ENCODE data around the gene ATP6V0E1.

Gene ATP6V0E1

DNA sequence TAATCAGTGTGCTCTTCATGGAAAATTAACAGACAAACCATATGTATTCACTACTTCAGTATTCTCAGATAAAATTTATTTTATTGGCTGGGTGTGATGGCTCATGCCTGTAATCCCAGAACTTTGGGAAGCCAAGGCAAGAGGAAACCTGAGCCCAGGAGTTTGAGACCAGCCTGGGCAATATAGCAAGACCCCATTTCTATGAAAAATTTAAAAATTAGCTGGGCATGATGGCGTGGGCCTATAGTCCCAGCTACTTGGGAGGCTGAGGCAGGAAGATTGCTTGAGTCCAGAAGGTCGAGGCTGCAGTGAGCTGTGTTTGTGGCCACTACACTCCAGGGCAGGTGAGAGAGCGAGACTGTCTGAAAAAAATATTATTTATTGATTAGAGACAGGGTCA lies 49.2 kb downstream of the ATP6V0E1 start:
- TF ChIP-seq, protein P1, sequence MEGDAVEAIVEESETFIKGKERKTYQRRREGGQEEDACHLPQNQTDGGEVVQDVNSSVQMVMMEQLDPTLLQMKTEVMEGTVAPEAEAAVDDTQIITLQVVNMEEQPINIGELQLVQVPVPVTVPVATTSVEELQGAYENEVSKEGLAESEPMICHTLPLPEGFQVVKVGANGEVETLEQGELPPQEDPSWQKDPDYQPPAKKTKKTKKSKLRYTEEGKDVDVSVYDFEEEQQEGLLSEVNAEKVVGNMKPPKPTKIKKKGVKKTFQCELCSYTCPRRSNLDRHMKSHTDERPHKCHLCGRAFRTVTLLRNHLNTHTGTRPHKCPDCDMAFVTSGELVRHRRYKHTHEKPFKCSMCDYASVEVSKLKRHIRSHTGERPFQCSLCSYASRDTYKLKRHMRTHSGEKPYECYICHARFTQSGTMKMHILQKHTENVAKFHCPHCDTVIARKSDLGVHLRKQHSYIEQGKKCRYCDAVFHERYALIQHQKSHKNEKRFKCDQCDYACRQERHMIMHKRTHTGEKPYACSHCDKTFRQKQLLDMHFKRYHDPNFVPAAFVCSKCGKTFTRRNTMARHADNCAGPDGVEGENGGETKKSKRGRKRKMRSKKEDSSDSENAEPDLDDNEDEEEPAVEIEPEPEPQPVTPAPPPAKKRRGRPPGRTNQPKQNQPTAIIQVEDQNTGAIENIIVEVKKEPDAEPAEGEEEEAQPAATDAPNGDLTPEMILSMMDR (IDR thresholded peaks at IDR 0.05), result no peak

DNA sequence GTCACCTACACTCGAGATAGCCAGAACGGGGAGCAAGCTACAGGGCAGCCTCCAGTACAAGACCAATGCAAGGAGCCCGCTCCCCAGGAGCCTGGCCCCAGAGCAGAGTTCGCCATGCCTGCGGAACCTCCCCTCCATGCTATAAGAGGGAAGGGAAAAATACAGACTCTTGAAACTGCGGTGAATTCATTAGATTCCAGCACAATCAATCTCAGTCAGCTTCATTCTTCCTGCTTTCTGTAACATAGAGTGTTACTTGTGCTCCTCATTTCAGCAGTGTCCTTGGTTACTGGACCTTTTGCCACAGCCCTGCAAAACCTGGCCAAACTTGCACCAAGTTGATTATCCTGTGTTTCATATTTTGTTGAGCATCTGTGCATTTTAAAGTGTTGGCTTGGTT lies 50.4 kb downstream of the ATP6V0E1 start:
- TF ChIP-seq, protein P1 (IDR thresholded peaks at IDR 0.05), result no peak

GRCh38 chr5:173035904-173036707 lies 52.5 kb downstream of the ATP6V0E1 start:
- TF ChIP-seq, protein P1 (IDR thresholded peaks at IDR 0.05), result no peak

DNA sequence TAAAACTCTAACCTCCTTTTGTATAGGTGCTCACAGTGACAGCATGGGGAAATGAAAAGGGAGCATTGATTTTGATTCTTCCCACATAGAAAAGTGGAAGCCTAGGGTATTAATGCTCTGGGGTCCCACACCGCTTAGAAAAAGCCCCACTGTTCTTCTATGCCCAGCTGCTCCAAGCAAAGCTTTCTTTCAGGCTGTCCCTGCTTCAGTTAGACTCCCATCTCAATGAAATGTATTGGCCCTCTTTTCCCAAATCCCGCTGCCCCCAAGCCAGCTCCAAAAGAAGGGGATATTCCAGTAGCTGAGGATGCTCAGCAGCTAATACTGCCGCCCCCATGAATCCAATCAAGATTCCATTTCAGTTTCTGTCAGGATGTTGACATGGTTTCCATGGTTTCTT lies 55.6 kb downstream of the ATP6V0E1 start:
- TF ChIP-seq, protein P1 (IDR thresholded peaks at IDR 0.05), result no peak

- TF ChIP-seq, protein P1 (IDR thresholded peaks at IDR 0.05), result no peak
Measured at GRCh38 chr5:173039964-173040363, 56.4 kb downstream of the ATP6V0E1 start.

DNA sequence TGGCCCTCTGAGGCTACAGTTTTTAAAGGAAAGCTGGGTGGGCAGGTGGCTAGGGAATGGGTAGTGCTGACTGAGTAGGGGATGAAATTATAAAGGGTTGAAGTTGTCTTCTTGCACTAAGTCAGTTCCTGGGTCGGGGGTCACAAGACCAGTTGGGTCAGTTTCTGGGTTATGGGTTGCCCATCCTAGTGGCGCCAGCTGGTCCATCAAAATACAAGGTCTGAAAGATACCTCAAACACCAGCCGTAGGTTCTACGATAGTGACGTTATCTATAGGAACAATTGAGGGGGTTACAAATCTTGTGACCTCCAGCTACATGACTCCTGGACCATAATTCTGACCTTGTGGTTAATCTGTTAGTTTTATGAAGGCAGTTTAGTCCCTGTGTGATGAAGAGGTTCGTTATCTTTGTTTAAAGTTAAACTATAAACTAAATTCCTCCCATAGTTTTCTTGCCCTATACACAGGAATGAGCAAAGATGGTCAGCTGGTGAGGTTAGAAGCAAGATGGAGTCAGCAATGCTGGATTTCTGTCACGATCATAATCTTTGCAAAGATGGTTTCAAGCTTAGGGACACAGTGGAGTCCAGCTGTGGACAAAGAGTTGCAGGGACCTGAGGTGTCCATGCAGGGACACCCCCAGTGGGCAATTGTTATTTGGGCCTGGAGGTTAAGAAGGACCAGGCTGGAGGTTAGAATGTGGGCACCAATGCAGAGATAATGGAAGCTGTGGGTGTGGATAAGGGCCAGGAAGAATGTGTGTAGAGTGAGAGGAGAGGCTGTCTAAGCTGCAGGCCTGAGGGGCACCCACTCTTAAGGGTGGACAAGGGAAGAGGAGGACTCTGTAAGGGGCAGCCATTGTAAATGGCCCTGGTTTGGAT lies 58.6 kb downstream of the ATP6V0E1 start:
- TF ChIP-seq, protein P1 (IDR thresholded peaks at IDR 0.05), result no peak

DNA sequence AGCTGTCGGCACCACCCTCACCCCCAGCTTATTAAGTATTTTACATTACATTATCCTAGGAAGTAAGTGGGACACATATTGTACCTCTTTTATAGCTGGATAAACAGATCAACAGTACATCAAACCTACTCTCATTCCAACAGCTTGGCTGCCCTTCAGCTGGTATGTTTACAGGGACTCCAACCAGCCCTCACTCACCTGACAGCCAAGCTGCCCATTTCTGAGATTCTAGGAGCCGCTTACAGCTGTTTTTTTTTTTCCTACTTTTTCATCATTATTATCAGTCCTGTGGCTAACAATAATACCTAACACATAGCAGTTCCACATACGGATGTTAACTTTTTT lies 59.2 kb downstream of the ATP6V0E1 start:
- TF ChIP-seq, protein P1 (IDR thresholded peaks at IDR 0.05), result no peak
